NCI-H1694 treated with DMSO at 0.1 percent for 48 hours (cell line): ENCODE results near the gene QRFP.
"Not testable (repeated sequence)": the region's sequence is repeated elsewhere in the genome, so short reads cannot be mapped to it uniquely, and the experiment has no call there.

Source experiments
- DNase-seq: peaks from one replicate; lab custom pipeline; 2025; lab: John Stamatoyannopoulos, UW

Gene QRFP

GRCh38 chr9:130848514-130848913 lies 48.1 kb downstream of the QRFP start:
- DNase-seq = not testable (repeated sequence)

DNA sequence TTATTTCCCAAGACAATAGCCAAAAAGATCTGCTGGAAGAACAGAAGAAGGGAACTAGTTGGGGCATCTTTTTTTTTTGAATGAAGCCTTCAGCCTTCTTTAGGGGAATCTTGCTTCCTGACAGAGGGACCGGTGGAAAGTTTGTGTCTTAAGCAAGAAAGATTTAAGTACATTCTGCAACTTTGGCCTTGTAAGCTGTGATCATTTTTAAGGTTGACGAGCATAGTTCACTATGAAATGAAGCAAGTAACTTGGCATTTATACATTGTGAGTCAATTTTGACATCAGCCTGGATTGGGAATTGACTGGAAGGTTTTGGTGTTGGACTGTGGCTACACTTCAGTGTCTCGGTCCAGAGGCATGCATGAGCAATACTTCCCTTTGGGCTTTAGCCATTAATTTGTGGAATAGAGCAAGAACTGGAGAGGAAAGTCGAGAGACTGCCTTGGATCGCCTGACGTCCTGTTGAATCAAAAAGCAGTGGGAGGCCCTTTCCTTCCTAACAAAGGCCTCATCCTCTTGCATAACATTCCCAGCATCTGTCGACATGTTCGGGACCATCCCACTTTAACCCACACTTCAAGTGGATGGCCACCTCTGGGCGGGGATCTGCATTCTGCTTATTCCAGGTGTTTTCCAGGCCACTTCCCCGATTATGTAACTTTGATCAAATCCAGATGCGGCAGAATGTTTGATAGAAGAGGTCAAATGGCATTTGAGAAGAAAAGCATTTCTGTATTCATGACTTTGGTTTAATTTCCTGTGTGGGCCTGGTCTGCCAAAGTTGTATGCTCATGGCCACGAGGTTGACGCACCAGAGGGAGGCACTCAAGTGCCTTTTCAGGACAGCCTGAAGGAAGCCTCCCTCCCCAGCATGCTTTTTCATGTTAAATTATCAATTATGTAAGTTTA lies 49.0 kb downstream of the QRFP start:
- no peak for DNase-seq

DNA sequence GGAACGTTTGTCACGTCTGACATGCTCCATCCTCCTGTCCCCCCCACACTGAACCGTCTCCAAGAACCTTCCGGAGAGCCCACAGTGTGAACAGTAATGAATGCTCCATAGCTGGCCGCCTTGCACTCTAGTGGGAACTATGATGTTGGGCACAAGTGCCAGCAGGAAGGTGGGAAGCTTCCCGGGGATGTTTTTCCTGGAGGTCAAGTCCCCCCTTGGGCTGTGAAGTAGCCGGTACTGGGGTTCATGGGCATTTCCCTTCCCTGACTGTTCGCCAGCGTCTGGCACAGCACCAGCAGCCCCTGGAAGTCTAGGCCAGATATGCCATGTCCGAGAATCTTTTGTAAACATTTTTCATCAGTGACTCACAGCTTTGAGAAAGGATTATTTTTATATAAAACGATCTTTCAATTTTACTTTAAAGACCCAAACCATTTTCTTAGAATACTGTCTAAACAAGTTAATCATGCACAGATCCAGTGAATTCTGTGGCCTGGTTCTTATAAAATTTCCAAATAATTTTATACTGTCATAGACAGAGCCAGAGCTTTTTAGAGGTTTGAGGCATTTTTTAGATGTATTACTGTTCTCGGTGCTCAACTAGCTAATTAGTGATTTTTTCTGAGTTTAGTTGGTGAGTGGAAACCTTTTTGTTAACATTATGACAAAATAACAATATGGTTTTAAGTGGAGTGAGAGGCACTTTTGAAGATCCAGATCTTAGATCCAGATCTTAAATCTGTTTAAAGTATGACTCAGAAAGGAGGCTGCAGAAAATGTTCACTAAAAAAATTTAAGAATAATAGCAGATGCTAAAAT lies 49.9 kb downstream of the QRFP start:
- DNase-seq = no peak

- no peak for DNase-seq
Measured at GRCh38 chr9:130845901-130846481, 50.6 kb downstream of the QRFP start.

DNA sequence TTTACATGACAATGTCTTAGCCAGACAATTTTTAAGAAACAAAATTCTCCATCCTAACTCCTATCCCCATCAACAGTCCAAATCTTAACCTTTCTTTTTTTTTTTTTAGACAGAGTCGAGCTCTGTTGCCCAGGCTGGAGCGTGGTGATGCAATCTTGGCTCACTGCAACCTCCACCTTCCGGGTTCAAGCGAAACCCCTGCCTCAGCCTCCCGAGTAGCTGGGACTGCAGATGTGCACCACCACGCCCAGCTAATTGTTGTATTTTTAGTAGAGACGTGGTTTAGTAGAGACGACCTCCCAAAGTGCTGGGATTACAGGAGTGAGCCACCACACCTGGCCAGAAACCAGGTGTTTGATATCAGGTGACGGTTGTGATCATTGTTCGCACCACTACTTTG lies 51.4 kb downstream of the QRFP start:
- DNase-seq = no peak

DNA sequence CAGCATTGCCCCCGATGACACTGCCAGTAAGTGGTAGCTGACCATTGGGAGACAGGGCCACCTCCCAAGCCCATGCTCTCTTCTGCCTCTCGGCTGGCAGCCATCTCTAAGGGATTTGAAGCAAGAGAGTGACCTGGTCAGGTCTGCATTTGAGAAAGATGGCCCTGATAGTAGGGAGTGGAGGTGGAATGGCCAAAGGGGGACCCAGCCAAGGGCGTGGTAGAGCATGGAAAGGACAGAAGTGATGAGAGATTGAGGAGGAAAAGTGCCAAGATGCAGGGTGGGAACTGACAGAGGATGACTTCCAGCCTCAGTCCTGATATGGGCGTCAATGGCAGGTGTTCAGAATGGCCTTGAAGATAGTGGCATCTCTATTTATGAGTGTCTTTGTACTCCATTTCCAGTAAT lies 52.6 kb downstream of the QRFP start:
- no peak for DNase-seq

DNA sequence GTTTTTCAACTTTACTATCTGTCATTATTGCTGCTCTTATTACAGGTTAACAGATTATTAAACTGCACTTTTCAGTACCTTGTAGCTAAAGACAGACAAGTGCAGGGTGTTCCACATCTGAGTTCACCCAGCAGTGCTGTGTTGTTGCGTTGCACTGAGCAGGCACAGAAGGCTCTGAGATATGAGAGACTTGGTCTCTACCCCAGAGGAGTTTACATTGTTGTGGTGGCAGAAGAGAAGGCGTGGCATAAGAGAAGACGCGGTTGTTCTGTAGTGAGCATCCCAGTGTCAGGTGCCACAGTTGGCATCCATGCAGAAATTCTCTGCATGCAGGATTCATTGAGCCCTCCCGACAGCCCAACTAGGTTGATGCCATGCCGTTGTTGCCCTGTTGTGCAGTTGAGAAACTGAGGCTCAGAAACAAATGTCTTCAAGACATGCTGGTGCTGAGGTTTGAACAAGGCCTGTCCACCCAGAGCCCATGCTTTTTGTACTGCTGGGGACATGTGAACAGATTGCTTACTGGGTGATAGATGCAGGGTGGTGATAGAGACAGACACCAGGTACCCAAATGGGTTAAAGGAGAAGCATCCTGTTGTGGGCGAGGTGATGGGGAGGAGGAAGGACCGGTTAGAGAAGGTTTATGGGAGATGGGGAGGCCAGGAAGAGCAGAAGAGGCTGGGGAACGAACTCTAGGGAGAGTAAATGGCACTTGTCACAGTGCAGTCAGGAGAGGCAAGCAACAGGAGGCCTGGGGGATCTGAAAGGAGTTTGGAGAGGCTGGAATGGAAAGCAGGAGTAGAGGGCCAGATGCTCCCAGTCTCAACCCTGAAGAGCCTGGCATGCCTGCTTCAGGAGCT lies 53.3 kb downstream of the QRFP start:
- DNase-seq = no peak
